ENCODE measurements around the gene DLG2.
"Not testable (repeated sequence)": the region's sequence is repeated elsewhere in the genome, so short reads cannot be mapped to it uniquely, and the experiment has no call there.

DLG2 gene

GRCh38 chr11:85444479-85444878 is 182.7 kb downstream of the DLG2 start:
- DNase-seq (ENCODE audit: low read depth), result no peak

GRCh38 chr11:85440273-85440672 is 186.9 kb downstream of the DLG2 start:
- DNase-seq (ENCODE audit: low read depth), result no peak

- DNase-seq (ENCODE audit: low read depth), result no peak
These were observed 188.8 kb downstream of the DLG2 start for GRCh38 chr11:85438328-85438727.

GRCh38 chr11:85431319-85431718 is 195.8 kb downstream of the DLG2 start:
- no peak for DNase-seq (ENCODE audit: low read depth)

- DNase-seq (ENCODE audit: low read depth), result no peak
These were observed 203.3 kb downstream of the DLG2 start for GRCh38 chr11:85423794-85424193.

- DNase-seq (ENCODE audit: low read depth), result no peak
These were observed 203.8 kb downstream of the DLG2 start for GRCh38 chr11:85423316-85423715.

GRCh38 chr11:85414175-85414574 is 213.0 kb downstream of the DLG2 start:
- no peak for DNase-seq (ENCODE audit: low read depth)

GRCh38 chr11:85407648-85408047 is 219.5 kb downstream of the DLG2 start:
- DNase-seq (ENCODE audit: low read depth), result no peak

- DNase-seq (ENCODE audit: low read depth), result no peak
These were observed 220.3 kb downstream of the DLG2 start for GRCh38 chr11:85406841-85407240.

- DNase-seq (ENCODE audit: low read depth), result no peak
These were observed 220.8 kb downstream of the DLG2 start for GRCh38 chr11:85406316-85406715.

- DNase-seq (ENCODE audit: low read depth), result not testable (repeated sequence)
These were observed 231.6 kb downstream of the DLG2 start for GRCh38 chr11:85395515-85396055.

- DNase-seq (ENCODE audit: low read depth), result no peak
These were observed 232.9 kb downstream of the DLG2 start for GRCh38 chr11:85394283-85394682.

- no peak for DNase-seq (ENCODE audit: low read depth)
These were observed 236.0 kb downstream of the DLG2 start for GRCh38 chr11:85391141-85391540.

- DNase-seq (ENCODE audit: low read depth), result no peak
These were observed 241.6 kb downstream of the DLG2 start for GRCh38 chr11:85385547-85385946.

- no peak for DNase-seq (ENCODE audit: low read depth)
These were observed 242.0 kb downstream of the DLG2 start for GRCh38 chr11:85385111-85385510.

GRCh38 chr11:85379066-85379465 is 248.1 kb downstream of the DLG2 start:
- no peak for DNase-seq (ENCODE audit: low read depth)

- no peak for DNase-seq (ENCODE audit: low read depth)
These were observed 249.2 kb downstream of the DLG2 start for GRCh38 chr11:85377901-85378300.

- no peak for DNase-seq (ENCODE audit: low read depth)
These were observed 267.3 kb downstream of the DLG2 start for GRCh38 chr11:85359859-85360258.

GRCh38 chr11:85355921-85356320 is 271.2 kb downstream of the DLG2 start:
- DNase-seq (ENCODE audit: low read depth), result no peak

GRCh38 chr11:85349539-85349938 is 277.6 kb downstream of the DLG2 start:
- DNase-seq (ENCODE audit: low read depth), result not testable (repeated sequence)

GRCh38 chr11:85348945-85349344 is 278.2 kb downstream of the DLG2 start:
- DNase-seq (ENCODE audit: low read depth), result no peak

- DNase-seq (ENCODE audit: low read depth), result no peak
These were observed 279.9 kb downstream of the DLG2 start for GRCh38 chr11:85347291-85347690.

- no peak for DNase-seq (ENCODE audit: low read depth)
These were observed 280.7 kb downstream of the DLG2 start for GRCh38 chr11:85346484-85346883.

GRCh38 chr11:85340846-85341245 is 286.3 kb downstream of the DLG2 start:
- DNase-seq (ENCODE audit: low read depth), result not testable (repeated sequence)

GRCh38 chr11:85318573-85318972 is 308.6 kb downstream of the DLG2 start:
- no peak for DNase-seq (ENCODE audit: low read depth)
